D721Med (cell line): ENCODE results near the gene FADS2.
A peak's percentile ranks its signal among the peaks of the same experiment; 100 is the strongest.

ENCODE experiments used
- DNase-seq: peaks from one replicate; pipeline ENCODE4 v3.0.0; 2011; ENCODE audit warnings: low spot score; ENCODE audit not compliant: insufficient read length
- FAIRE-seq: peaks from 2 replicates; lab custom pipeline; 2011; peaks lifted over from hg19 to GRCh38; lab: Jason Lieb, UNC
- TF ChIP-seq, protein P1 (sequence below): IDR thresholded peaks from 2 replicates; pipeline ENCODE4 v1.5.1; 2012; ENCODE audit warnings: mild to moderate bottlenecking, control low read depth; ENCODE audit not compliant: insufficient read depth; ENCODE audit errors: missing control alignments

The FADS2 gene

DNA sequence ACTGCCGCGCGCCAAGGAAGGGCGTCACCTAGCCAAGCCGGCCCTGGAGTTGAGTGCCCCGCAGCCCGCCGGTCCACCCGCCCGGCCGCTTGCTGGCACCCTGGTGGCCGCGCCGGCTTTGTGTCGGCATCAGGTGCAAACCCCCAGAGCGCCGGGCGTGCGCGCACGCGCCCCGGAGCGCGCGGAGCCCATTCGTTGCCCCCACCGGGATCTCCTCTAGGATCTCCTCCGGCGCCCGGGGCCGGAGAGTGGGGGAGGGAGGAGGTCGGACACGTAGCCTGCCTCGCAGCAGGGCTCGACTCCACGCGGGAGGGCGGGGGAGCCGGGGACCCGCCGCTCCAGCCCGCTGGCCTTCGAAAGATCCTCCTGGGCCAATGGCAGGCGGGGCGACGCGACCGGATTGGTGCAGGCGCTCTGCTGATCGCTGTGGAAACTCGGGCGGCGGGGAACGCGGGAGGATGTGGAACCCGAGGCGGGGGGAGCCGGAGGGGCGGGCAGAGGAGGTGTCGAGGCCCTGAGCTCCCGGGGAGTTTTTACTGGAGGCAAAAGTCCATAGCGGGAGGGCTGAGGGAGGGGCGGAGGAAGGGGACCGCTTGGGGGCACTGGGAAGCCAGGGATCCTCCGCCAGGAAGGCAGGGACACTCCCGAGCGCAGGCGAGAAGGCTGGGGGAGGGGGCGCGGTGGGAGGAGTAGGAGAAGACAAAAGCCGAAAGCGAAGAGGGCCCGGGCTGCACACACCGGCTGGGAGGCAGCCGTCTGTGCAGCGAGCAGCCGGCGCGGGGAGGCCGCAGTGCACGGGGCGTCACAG, at the start of gene FADS2:
FADS2 (plus strand) TSS at position 730 of the 808 bp plus-strand sequence. CDS start 91 bp downstream, outside the sequence.
- TF ChIP-seq, protein P1, sequence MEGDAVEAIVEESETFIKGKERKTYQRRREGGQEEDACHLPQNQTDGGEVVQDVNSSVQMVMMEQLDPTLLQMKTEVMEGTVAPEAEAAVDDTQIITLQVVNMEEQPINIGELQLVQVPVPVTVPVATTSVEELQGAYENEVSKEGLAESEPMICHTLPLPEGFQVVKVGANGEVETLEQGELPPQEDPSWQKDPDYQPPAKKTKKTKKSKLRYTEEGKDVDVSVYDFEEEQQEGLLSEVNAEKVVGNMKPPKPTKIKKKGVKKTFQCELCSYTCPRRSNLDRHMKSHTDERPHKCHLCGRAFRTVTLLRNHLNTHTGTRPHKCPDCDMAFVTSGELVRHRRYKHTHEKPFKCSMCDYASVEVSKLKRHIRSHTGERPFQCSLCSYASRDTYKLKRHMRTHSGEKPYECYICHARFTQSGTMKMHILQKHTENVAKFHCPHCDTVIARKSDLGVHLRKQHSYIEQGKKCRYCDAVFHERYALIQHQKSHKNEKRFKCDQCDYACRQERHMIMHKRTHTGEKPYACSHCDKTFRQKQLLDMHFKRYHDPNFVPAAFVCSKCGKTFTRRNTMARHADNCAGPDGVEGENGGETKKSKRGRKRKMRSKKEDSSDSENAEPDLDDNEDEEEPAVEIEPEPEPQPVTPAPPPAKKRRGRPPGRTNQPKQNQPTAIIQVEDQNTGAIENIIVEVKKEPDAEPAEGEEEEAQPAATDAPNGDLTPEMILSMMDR, result peak; percentile 3
- no peak for FAIRE-seq
- DNase-seq, result peak; percentile 73

DNA sequence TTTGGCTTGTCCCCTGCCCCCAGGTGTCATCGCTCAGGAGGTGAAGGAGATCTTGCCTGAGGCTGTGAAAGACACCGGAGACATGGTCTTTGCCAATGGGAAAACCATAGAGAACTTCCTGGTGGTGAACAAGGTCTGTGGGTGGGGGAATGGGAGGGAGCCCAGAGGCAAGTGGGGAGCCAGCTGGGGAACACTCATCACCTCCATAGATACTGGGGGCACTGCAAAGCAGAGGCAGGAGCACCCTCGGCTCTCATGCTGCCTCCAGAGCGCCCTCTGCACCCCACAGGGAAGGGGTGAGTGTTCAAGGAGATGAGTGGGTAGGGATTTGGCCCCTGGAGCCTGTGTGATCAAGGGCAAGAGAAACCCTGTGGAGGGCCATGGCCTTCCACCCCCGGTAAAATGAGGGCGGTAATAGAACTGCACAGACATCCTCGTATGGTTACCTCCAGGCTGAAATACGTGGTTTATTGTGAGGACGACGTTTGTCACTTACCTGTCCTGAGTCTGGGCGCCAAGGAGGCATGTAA, 49.7 kb upstream of the FADS2 start:
- FAIRE-seq (no peak), DNase-seq (no peak)
- TF ChIP-seq, protein P1, result no peak

GRCh38 chr11:61778920-61779650, 49.0 kb upstream of the FADS2 start:
- FAIRE-seq, result no peak
- no peak for DNase-seq
- TF ChIP-seq, protein P1, result no peak

GRCh38 chr11:61779666-61780525, 48.2 kb upstream of the FADS2 start:
- FAIRE-seq (no peak), DNase-seq (no peak)
- TF ChIP-seq, protein P1, result no peak

DNA sequence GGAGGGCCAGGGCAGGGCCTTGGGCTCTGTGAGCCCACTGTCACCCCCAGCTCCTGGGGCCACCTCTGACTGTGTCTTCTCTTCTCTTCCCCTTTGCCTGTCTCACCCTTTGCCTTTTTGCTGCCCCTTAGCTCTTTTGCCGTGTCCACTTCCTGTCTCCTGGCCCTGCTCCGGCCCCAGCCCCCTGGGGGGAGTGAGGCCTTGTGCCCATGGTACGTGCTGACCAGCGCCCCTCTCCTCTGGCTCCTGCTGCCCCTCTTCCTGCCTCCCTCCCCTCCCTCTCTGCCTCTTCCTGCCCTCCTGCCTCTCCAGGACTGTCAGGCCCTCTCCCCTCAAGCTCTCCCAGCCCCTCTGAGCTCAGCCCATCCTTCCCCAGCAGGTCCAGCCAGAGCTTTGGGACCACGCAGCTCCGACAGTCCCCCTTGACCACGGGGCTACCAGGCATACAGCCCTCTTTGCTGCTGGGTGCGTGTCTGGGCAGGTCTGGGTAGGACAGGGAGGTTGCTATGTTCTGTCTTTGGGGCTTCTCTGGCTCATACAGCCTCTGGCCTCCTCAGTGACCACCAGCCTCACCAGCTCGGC, 47.4 kb upstream of the FADS2 start:
- FAIRE-seq (no peak), DNase-seq (no peak)
- TF ChIP-seq, protein P1, result no peak

DNA sequence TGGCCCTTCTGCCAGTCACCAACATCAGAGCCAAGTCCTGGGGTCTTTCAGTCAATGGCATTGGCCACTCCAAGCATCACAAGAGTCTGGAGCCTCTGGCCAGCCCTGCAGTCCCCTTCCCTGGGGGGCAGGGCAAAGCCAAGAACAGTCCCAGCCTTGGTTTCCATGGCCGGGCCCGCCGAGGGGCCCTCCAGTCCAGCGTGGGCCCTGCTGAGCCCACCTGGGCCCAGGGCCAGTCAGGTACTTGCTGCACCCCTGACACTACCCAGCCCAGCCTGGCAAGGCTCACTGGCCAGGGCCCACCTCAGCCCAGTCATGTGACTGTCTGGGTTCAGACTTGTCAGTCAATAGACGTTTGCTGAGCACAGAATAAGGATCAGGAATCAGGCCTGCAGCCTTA, 46.5 kb upstream of the FADS2 start:
- TF ChIP-seq, protein P1, result no peak
- FAIRE-seq, result no peak
- DNase-seq, result no peak
